GM12878 (cell line): ENCODE results near the gene PKLR. TPM values are rescaled to one million over a fixed set of nuclear protein-coding genes. Genes with fewer than 3 reads are reported as not detected.

ENCODE experiments used
- BCLAF1 ChIP-seq: fragments of 450-650 bp; IDR thresholded peaks from 2 replicates; pipeline ENCODE4 v1.6.1; 2017; ENCODE audit warnings: antibody characterized with exemption, mild to moderate bottlenecking, moderate library complexity
- BMI1 ChIP-seq: fragments of 450-650 bp; IDR thresholded peaks from 2 replicates; pipeline ENCODE4 v1.6.1; 2016; ENCODE audit warnings: mild to moderate bottlenecking, moderate library complexity, borderline replicate concordance
- CEBPZ ChIP-seq: fragments of 150-350 bp; IDR thresholded peaks from 2 replicates; pipeline ENCODE4 v1.6.1; 2016; ENCODE audit warnings: low read depth, low read length
- EZH2 ChIP-seq: IDR thresholded peaks from 2 replicates; pipeline ENCODE4 v1.6.1; 2012; ENCODE audit warnings: low read depth, mild to moderate bottlenecking, control low read depth, inconsistent platforms, low read length, borderline replicate concordance; ENCODE audit not compliant: control insufficient read depth
- FOS ChIP-seq: IDR thresholded peaks from 3 replicates; pipeline ENCODE4 v1.6.1; 2011; ENCODE audit warnings: borderline replicate concordance; ENCODE audit not compliant: insufficient read length; ENCODE audit errors: extremely low read depth
- KAT2A ChIP-seq: conservative IDR thresholded peaks from 2 replicates; pipeline ENCODE4 v1.6.1; 2011; ENCODE audit warnings: low read depth, low read length; ENCODE audit not compliant: control insufficient read depth
- SMC3 ChIP-seq: IDR thresholded peaks from 2 replicates; pipeline ENCODE4 v1.6.1; 2011; ENCODE audit warnings: low read length, improper control_type of control experiment, borderline replicate concordance
- SP1 ChIP-seq: IDR thresholded peaks from one replicate; pipeline ENCODE4 v1.6.1; 2011; ENCODE audit warnings: low read depth, low read length
- SPI1 ChIP-seq: IDR thresholded peaks from 2 replicates; pipeline ENCODE4 v1.6.1; 2011; ENCODE audit warnings: low read depth, mild to moderate bottlenecking, low read length, moderate library complexity, borderline replicate concordance; ENCODE audit not compliant: insufficient read depth
- TAF1 ChIP-seq: IDR thresholded peaks from 2 replicates; pipeline ENCODE4 v1.6.1; 2011; ENCODE audit warnings: mild to moderate bottlenecking, low read depth, low read length, borderline replicate concordance
- TCF7 ChIP-seq: IDR thresholded peaks from 2 replicates; pipeline ENCODE4 v1.6.1; 2014; ENCODE audit warnings: antibody characterized with exemption, borderline replicate concordance
- USF1 ChIP-seq: IDR thresholded peaks from 2 replicates; pipeline ENCODE4 v1.6.1; 2011; ENCODE audit warnings: borderline replicate concordance, low read depth, mild to moderate bottlenecking, moderate library complexity, mixed read lengths, low read length; ENCODE audit not compliant: insufficient read depth; ENCODE audit errors: extremely low read length
- WRNIP1 ChIP-seq: IDR thresholded peaks from 2 replicates; pipeline ENCODE4 v1.6.1; 2011; ENCODE audit warnings: low read depth, low read length, improper control_type of control experiment, borderline replicate concordance
- ZNF274 ChIP-seq: IDR thresholded peaks from one replicate; pipeline ENCODE4 v1.8.0; 2011; ENCODE audit not compliant: insufficient read length, insufficient read depth
- ZNF622 ChIP-seq: fragments of 450-650 bp; IDR thresholded peaks from 2 replicates; pipeline ENCODE4 v1.6.1; 2017; ENCODE audit warnings: mild to moderate bottlenecking, inconsistent platforms
- polyA plus RNA-seq, 11 experiments: library from polyadenylated mRNA; depleted of rRNA in 4 of 11; unstranded in 6 of 11; stranded (reverse) in 5 of 11; fragments of >200 nt; fragmentation: Nextera tagmentation in 4 of 11; fragmentation: Illumina TruSeq in 1 of 11; extraction: Ambion mirVana in 4 of 11; extraction: Trizol in 1 of 11; gene quantifications; 1 replicate in 1 of 11; 2 replicates in 10 of 11; pipeline versions ENCODE4 v1.2.1 to v1.2.3, GENCODE V29; 2011 to 2016; ENCODE audit warnings: inconsistent platforms in 2 of 11, missing spikeins in 2 of 11, low read depth in 1 of 11
- total RNA-seq, 4 experiments: library from RNA; depleted of rRNA in 3 of 4; stranded (reverse); fragments of >200 nt in 3 of 4; fragmentation: Illumina TruSeq in 1 of 4; extraction: Trizol in 1 of 4; gene quantifications; 2 replicates each; pipeline versions ENCODE4 v1.2.1 to v1.2.3, GENCODE V29; 2013 to 2021
- TF ChIP-seq, protein P1 (sequence below): fragments of 450-650 bp; formaldehyde crosslinking; IDR thresholded peaks from 2 replicates; pipeline ENCODE4 v1.4.0; 2020; ENCODE audit warnings: mild to moderate bottlenecking, moderate library complexity

PKLR gene
- total and polyA plus RNA-seq, 10 of the 15 experiments (the other 5 are each of a cell fraction or from before 2014, with no cell fraction given), result 0.04 to 0.15 (median 0.08) TPM; not detected in 7

DNA sequence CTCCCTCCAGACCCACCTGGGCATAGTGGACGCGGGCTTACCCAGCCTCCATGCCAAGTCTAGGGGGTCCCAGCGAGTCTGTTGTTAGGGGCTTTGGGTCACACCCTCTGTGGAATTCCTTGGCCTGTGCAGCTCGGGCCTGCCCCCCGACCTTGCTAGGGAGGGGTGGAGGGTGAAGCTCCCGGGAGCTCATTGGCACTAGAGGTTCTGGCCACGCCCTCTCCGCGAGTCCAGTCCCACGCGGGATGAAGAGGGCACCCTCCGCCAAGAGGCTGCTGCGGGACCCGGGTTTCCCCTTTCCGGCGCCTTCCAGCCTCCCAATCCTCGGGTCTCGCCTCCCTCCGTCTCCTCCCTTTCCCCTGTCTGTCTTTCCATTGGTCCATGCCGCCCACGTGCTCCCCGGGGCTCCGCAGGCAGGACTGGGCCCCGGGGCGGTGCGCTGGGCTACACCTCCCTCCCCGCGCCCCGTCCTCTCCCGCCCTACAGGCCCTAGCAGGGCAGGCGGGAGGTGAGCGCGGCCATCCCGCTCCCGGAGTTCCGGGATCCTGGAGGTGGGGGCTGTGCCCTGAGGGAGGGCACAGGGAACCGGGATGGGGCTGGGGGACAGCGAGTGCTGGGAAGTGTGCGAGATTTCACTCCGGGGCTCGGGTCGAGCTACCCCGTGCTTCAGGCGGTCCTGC lies 22.9 kb upstream of the PKLR start (continued):
- TF ChIP-seq EZH2, result no peak
- TF ChIP-seq SP1, result peak; percentile 71
- no peak for TF ChIP-seq SPI1
- TF ChIP-seq, protein P1, sequence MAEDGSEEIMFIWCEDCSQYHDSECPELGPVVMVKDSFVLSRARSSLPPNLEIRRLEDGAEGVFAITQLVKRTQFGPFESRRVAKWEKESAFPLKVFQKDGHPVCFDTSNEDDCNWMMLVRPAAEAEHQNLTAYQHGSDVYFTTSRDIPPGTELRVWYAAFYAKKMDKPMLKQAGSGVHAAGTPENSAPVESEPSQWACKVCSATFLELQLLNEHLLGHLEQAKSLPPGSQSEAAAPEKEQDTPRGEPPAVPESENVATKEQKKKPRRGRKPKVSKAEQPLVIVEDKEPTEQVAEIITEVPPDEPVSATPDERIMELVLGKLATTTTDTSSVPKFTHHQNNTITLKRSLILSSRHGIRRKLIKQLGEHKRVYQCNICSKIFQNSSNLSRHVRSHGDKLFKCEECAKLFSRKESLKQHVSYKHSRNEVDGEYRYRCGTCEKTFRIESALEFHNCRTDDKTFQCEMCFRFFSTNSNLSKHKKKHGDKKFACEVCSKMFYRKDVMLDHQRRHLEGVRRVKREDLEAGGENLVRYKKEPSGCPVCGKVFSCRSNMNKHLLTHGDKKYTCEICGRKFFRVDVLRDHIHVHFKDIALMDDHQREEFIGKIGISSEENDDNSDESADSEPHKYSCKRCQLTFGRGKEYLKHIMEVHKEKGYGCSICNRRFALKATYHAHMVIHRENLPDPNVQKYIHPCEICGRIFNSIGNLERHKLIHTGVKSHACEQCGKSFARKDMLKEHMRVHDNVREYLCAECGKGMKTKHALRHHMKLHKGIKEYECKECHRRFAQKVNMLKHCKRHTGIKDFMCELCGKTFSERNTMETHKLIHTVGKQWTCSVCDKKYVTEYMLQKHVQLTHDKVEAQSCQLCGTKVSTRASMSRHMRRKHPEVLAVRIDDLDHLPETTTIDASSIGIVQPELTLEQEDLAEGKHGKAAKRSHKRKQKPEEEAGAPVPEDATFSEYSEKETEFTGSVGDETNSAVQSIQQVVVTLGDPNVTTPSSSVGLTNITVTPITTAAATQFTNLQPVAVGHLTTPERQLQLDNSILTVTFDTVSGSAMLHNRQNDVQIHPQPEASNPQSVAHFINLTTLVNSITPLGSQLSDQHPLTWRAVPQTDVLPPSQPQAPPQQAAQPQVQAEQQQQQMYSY, result no peak
- no peak for TF ChIP-seq BMI1
- no peak for TF ChIP-seq KAT2A
- no peak for TF ChIP-seq SMC3
- no peak for TF ChIP-seq CEBPZ
- TF ChIP-seq ZNF622, result no peak
- peak; percentile 16 for TF ChIP-seq FOS
- no peak for TF ChIP-seq TCF7
- TF ChIP-seq TAF1, result no peak
- no peak for TF ChIP-seq WRNIP1
- TF ChIP-seq BCLAF1, result no peak
- TF ChIP-seq ZNF274, result no peak
- peak; percentile 99 for TF ChIP-seq USF1
